GM12892 (cell line): Measurements from ENCODE around the gene CHST7. TPM values are rescaled to one million over a fixed set of nuclear protein-coding genes. Genes with fewer than 3 reads are reported as not detected.
"Not testable (repeated sequence)": the region's sequence is repeated elsewhere in the genome, so short reads cannot be mapped to it uniquely, and the experiment has no call there.

Experiments used
- DNase-seq: peaks from one replicate; pipeline ENCODE4 v3.0.0; 2011; ENCODE audit not compliant: insufficient read length
- FAIRE-seq: peaks from 2 replicates; lab custom pipeline; 2011; peaks lifted over from hg19 to GRCh38; lab: Jason Lieb, UNC
- POLR2A ChIP-seq: IDR thresholded peaks from 2 replicates; pipeline ENCODE4 v1.6.1; 2011; ENCODE audit warnings: low read depth, low read length, control low read depth
- POLR2AphosphoS5 ChIP-seq: IDR thresholded peaks from 2 replicates; pipeline ENCODE4 v1.6.1; 2011; ENCODE audit warnings: low read depth, low read length, control low read depth
- TAF1 ChIP-seq: IDR thresholded peaks from 2 replicates; pipeline ENCODE4 v1.6.1; 2011; ENCODE audit warnings: low read depth, mild to moderate bottlenecking, control low read depth, low read length, borderline replicate concordance
- polyA plus RNA-seq: library from polyadenylated mRNA; unstranded; fragments of >200 nt; gene quantifications from one replicate; pipeline ENCODE4 v1.2.1, GENCODE V29; 2012; ENCODE audit warnings: missing spikeins, inconsistent platforms; ENCODE audit not compliant: missing spikeins

The CHST7 gene
- 2.3 TPM for polyA plus RNA-seq

DNA sequence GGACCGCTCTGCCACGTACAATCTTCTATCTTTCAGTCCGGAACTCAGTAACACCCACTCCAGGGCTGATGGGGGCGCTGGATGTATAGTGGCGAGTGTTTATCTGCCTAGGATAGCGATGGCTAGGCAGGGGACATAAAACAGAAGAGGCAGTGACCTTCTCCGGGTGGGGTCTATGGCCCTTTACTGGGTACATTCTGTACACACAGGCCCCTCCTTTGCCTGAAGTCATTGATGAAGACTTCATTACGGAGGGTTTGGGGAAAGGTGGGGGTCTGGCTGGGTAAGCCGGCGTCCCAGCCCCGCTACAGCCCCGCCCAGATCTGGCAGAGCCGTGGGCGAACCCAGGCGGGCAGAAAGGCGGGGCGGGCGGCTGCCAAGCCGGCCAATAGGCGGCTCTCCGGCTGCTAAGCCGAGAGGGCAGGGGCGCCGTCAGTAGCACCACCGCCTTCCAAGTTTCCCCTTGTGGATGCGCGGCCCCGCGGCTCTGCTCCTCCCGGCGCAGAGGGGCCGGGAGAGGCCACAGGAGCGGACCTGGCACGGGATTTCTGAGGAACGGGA, at the start of gene CHST7:
TSS of gene CHST7 (plus strand) at position 435 of the 561 bp plus-strand sequence. CDS start 167 bp downstream, outside the sequence.
- TF ChIP-seq POLR2AphosphoS5, result no peak
- no peak for TF ChIP-seq TAF1
- TF ChIP-seq POLR2A, result no peak
- no peak for FAIRE-seq
- no peak for DNase-seq

- not testable (repeated sequence) for FAIRE-seq, DNase-seq
Observed at GRCh38 chrX:46528640-46529039, 44.9 kb upstream of the CHST7 start.

- peak; percentile 91 for FAIRE-seq
- DNase-seq, result not testable (repeated sequence)
Observed at GRCh38 chrX:46529740-46530403, 43.7 kb upstream of the CHST7 start.

- DNase-seq, result not testable (repeated sequence)
- FAIRE-seq, result peak; percentile 84
Observed at GRCh38 chrX:46530404-46530908, 43.1 kb upstream of the CHST7 start.

DNA sequence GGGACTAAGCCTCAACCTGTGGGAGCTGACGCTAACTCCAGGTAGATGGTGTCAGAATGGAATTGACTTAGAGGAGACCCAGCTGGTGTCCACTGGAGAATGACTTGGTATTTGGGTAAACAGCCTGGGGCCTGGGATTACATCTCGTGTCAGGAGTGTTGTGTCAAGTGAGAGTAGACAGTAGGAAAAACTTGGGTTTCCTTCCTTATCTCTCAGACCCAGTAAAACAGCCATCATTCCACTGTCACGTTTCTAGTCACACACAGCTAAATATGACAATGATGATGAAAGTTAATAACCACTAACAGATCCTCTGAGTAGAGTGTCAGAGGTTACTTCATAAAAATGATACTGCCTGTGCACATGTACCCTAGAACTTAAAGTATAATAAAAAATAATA, 42.1 kb upstream of the CHST7 start:
- FAIRE-seq, result no peak
- DNase-seq, result no peak

DNA sequence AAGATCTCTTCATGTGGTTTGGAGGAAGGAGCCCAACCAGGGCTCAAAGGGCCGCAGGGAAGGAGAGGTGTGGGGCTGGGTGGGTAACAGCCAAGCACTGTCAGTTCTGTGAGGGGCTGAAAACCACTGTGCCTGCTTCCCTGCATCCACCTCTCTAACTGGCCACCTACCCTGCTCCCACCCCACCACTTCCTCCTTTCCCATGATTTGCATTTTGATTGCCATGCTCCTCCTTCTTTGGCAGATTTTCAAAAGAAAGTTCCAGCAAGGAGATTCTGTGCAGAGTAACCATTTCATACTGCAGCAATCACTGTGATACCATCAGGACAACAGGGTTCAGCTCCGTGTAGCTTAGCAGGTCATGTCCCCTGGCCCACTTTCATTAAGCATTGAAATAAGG, 30.1 kb upstream of the CHST7 start:
- DNase-seq (no peak), FAIRE-seq (no peak)
- TF ChIP-seq TAF1 (no peak), POLR2AphosphoS5 (no peak), POLR2A (no peak)

More for the DNA sequence above, 42.1 kb upstream of the CHST7 start:
- TF ChIP-seq POLR2A (no peak), POLR2AphosphoS5 (no peak), TAF1 (no peak)

GRCh38 chrX:46544527-46544926, 29.0 kb upstream of the CHST7 start:
- not testable (repeated sequence) for FAIRE-seq, DNase-seq

DNA sequence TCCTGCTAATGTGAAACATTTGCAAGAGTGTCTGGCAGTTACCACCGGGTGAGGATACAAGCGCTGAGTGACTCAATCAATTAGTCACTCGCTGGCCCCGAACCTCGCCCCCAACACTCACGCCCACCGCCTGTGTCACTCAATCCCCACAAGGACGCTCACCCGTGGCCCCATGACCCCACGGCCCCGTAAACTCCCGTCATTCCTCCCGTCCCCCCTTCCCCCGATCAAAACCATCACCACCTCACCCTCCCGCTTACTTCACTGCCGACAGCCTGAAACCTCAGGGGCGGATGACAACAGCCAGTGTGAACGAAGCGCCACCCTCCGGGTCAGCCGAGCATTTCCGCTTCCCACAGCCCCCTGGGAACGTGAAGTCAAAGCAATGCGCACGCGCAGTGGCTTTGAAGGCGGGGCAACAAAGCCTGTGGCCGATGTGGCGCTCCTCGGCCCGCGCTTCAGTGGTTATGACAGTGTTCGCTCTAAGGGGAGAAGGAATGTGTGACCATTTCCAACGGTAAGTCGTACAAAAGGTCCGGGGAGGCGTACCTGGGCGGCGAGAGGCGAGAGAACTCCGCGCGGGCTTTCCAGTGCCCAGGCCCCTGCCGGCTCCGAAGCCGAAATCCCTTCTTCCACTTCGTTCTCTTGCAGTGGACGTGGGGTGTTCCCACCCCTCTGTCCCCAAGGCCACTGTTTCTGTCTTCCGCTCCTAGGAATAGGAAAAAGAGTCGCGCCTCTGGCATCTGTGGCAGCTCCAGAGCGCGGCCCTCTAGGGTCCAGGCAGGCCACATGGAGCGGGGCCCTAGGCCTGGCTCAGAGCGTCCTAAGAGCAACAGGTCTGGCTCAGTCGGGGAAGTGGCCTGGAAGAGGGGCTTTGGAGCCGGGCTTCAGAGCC, 28.2 kb upstream of the CHST7 start, which contains the start of gene ZNF674:
TSS of gene ZNF674 (minus strand) at position 311 of the 895 bp plus-strand sequence. CDS start 3,334 bp downstream, outside the sequence.
- peak; percentile 95 for FAIRE-seq
- peak; percentile 68 for DNase-seq
- TF ChIP-seq TAF1 (no peak; the same call in 1 of the 2 replicates), POLR2A (peak; percentile 76), POLR2AphosphoS5 (peak; percentile 74)

DNA sequence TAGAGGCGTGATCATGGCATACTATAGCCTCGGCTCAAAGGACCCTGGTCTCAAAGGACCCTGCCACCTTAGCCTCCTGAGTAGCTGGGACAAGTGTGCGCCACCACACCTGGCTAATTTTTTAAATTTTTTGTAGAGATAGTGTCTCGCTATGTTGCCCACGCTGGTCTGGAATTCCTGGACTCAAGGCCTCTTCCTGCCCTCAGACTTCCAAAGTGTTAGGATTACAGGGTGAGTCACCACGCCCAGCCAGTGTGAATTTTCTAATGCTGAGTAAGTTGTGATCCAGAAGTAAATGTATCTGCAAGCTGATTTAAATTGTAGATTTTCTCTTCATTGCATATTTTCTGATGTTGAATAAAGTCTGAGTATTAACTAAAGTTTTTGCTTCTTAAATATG, 25.7 kb upstream of the CHST7 start:
- TF ChIP-seq TAF1 (no peak), POLR2AphosphoS5 (no peak), POLR2A (no peak)
- FAIRE-seq (no peak), DNase-seq (no peak)

GRCh38 chrX:46549914-46550313, 23.7 kb upstream of the CHST7 start:
- no peak for FAIRE-seq
- TF ChIP-seq TAF1, result no peak

DNA sequence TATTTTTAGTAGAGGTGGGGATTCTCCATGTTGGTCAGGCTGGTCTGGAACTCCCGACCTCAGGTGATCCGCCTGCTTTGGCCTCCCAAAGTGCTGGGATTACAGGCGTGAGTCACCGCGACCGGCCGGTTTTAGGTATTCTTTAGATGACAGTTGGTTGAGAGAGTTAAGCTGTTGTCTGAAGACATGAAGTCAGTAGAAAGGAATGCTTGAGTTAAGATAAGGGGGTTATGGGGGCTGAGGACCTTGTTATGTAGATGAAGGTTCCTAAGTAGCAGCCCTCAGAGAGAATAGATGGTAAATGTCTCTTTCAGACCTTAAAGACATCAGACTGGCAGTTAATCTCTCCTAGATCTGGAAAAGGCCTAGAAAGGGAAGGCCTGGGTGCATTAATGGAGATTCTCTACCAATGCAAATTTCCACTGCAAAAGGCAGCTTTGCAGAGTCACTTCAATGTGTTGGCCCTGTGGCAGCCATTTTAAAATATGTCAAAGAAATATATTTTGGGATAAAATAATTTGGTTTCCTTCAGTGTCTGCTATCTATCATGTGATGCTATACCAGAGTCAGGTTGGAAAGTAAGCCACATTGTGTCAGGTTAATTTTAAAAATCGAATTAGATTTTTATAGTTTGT, 22.0 kb upstream of the CHST7 start:
- no peak for DNase-seq
- FAIRE-seq, result no peak
- TF ChIP-seq POLR2A, result no peak
- TF ChIP-seq POLR2AphosphoS5, result no peak
- no peak for TF ChIP-seq TAF1

More at GRCh38 chrX:46549914-46550313, 23.7 kb upstream of the CHST7 start:
- DNase-seq, result no peak
